ENCODE data around the gene EML4. TPM values are rescaled to one million over a fixed set of nuclear protein-coding genes. Genes with fewer than 3 reads are reported as not detected.

The EML4 gene
- total and polyA plus RNA-seq, 2 of the 13 experiments (the other 11 are each of a cell fraction or from before 2014, with no cell fraction given) = 243 to 476 TPM

GRCh38 chr2:42191285-42192009, 22.3 kb downstream of the EML4 start (continued):
- TF ChIP-seq ZNF407 (CRISPR knock-in tag; IDR thresholded peaks at IDR 0.05; ENCODE audit: not compliant biosample characterization) (no peak), KMT2B (CRISPR knock-in tag; IDR thresholded peaks at IDR 0.05) (no peak), ZBTB4 (CRISPR knock-in tag; IDR thresholded peaks at IDR 0.05; ENCODE audit: borderline replicate concordance) (no peak), ZNF552 (CRISPR knock-in tag; IDR thresholded peaks at IDR 0.05; ENCODE audit: borderline replicate concordance) (no peak), PAF1 (CRISPR knock-in tag; IDR thresholded peaks at IDR 0.05) (peak; percentile 20), BATF2 (CRISPR knock-in tag; IDR thresholded peaks at IDR 0.05) (no peak), ZNF143 (CRISPR knock-in tag; IDR thresholded peaks at IDR 0.05) (no peak), SYNCRIP (IDR thresholded peaks at IDR 0.05; ENCODE audit: insufficient read depth, low read depth, low read length) (no peak), CEBPG (CRISPR knock-in tag; IDR thresholded peaks at IDR 0.05) (peak; percentile 92), EED (CRISPR knock-in tag; IDR thresholded peaks at IDR 0.05) (no peak), HNF4G (IDR thresholded peaks at IDR 0.05; ENCODE audit: borderline replicate concordance, low read depth, low read length) (peak; percentile 99), HNF4G (CRISPR knock-in tag; IDR thresholded peaks at IDR 0.05; ENCODE audit: borderline replicate concordance, low read depth) (0 out of 2 replicates have a peak, but pooled peaks have one; percentile 75), ARNT2 (CRISPR knock-in tag; IDR thresholded peaks at IDR 0.05; ENCODE audit: low read depth) (0 out of 2 replicates have a peak, but pooled peaks have one; percentile 50)

Measured in HepG2 (cell line).